Stimulated activated CD8-positive, alpha-beta memory T cell treated with anti-CD3 and anti-CD28 coated beads, Interleukin-7, amount 100 ng/mL, for 4 hours (primary cell): ENCODE results near the gene CARMIL3.

Experiments used
- DNase-seq, 2 donors: peaks; one replicate each; pipeline ENCODE4 v3.0.0-alpha.2; 2020; ENCODE audit warnings: low read depth in 2 of 2

Gene CARMIL3

GRCh38 chr14:24060984-24061913, 9.4 kb downstream of the CARMIL3 start:
- no peak for DNase-seq

- no peak for DNase-seq
Observed at GRCh38 chr14:24062216-24062980, 10.6 kb downstream of the CARMIL3 start.

DNA sequence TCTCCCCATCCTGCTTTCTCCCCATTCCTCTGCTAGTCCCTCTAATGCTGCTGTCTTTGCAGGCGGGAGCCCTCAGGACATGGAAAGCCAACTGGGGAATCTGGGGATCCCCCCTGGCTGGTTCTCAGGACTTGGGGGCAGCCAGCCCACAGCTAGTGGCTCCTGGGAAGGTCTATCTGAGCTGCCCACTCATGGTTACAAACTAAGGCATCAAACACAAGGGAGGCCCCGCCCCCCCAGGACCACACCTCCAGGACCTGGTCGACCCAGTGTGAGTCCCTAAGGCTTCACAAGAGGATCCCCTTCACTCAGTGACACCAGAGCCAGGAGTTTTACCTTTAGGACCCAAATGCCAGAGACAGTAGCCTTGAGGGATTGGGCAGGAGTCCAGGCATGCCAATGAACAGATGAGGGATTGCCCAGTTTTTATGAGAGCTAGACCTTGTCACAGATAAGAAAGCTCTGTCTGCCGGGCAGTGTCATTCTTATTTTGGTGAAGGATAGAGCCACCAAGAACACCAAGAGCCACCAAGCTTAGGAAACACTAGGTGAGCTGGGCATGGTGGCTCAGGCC, 11.5 kb downstream of the CARMIL3 start:
- DNase-seq, result no peak

- no peak for DNase-seq
Observed at GRCh38 chr14:24064091-24064795, 12.4 kb downstream of the CARMIL3 start.

DNA sequence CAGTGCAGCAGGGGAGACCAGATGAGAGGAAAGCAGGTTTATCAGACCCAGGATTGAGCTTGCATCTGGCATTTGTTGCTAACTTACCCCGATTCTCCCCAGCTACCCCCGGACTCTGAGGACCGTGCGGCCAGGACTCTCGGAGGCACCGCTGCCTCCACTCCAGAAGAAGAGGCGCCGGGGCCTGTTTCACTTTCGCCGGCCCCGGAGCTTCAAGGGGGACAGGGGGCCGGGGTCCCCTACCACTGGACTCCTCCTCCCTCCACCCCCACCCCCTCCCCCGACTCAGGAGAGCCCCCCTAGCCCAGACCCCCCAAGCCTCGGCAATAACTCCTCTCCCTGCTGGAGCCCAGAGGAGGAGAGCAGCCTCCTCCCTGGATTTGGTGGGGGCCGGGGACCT, 13.0 kb downstream of the CARMIL3 start:
- DNase-seq, result no peak

DNA sequence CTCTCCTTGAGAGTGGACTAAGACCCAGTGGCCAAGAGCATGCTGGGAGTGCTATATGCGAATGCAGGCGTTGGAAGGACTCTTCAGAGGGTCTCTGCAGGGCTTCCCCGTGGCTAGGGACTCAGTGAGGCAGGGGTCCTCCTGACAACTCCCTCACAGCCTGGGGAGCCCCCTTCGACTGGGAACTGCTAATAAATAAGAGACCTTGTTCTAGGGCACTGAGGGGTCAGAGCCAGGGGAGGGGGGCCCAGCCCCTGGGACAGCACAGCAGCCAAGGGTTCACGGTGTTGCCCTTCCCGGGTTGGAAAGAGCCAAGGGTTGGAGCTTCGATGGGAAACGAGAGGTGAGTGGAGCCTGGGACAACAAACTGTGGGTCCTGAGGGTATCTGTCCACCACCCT, 13.6 kb downstream of the CARMIL3 start:
- DNase-seq, result no peak

- DNase-seq, result no peak
Observed at GRCh38 chr14:24066496-24067132, 14.8 kb downstream of the CARMIL3 start.

DNA sequence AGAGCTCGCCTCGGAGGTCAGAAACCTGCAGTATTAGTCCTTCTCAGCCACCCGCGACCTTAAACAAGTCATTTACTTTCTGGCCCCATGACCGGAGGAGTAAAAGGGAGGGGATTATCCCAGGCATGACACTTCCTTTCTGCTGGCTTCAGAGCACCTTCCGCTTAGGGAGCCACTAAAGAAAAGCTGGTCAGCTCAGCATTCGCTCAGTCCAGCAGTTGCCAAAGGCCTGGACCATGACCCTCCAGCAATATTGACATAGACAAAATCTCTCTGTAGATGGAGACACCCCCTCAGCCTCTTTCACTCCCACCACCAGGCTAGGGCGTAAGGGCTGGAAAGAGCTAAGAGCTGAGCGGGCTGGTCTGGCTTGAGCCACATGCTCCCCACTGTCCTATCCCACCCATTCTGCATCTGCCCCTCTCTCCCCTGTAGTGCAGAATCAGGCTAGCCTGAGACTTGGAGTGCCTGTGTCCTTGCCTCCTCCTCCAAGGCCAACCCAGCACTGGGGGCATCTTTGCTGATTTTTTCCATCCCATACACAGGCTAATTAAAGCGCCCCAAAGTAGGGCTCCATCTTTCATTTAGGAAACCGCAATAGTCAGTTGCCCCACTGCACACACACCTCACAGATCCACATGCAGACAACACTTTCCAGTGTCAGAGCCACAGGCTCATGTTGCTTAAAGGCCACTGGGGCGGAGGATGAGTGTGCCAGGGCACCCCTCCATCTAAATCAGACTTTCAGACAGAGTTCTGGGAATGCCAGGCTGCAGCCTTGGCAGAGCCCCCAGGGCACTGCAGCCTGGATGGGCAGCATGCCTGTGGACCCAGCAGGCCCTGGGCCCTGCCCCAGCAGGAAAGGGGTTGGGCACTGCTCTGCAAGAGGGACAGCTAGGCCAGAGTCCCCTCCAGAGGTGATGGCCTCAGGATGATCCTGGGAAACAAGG, 15.6 kb downstream of the CARMIL3 start:
- DNase-seq, result no peak

DNA sequence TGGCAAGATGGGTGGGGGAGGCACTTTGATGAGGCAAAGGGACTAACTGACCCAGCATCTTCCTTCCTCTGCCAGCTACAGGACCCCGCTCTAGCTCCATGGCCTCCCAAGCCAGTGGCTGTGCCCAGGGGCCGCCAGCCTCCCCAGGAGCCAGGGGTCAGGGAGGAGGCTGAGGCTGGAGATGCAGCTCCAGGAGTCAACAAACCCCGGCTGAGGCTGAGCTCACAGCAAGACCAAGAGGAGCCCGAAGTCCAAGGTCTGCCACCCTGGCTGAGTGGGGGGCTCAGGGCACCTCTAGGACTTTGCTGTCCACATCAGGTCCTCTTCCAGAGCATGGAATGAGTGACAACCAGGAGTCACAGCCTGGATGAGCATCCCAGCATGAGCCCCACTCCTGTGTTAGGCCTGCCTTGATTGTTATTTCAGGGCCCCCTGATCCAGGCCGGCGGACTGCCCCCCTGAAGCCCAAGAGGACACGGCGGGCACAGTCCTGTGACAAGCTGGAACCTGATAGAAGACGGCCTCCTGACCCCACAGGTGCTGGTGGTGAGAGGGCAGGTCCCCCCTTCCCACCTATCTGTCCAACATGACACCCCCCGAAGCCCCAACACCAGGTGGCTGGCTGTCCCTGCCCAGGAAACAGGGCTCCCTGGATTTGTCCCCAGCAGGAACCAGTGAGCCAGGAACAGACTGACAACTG, 17.1 kb downstream of the CARMIL3 start:
- DNase-seq, result no peak

DNA sequence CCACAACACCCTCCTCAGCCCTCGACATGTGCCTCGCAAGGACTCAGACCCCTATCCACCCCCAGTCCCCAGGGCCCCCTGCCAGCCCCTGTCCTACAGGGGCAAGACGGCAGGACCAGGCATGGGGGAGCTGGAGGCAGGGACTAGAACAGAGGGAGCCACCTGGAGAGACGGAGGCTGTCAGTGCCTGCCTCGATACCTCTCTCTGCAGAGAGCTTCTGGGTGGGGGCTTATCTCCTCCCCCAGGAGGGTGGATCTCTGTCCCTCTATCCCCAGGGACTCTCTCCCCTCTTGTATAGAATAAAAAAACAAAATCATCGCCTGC, 17.6 kb downstream of the CARMIL3 start:
- no peak for DNase-seq

DNA sequence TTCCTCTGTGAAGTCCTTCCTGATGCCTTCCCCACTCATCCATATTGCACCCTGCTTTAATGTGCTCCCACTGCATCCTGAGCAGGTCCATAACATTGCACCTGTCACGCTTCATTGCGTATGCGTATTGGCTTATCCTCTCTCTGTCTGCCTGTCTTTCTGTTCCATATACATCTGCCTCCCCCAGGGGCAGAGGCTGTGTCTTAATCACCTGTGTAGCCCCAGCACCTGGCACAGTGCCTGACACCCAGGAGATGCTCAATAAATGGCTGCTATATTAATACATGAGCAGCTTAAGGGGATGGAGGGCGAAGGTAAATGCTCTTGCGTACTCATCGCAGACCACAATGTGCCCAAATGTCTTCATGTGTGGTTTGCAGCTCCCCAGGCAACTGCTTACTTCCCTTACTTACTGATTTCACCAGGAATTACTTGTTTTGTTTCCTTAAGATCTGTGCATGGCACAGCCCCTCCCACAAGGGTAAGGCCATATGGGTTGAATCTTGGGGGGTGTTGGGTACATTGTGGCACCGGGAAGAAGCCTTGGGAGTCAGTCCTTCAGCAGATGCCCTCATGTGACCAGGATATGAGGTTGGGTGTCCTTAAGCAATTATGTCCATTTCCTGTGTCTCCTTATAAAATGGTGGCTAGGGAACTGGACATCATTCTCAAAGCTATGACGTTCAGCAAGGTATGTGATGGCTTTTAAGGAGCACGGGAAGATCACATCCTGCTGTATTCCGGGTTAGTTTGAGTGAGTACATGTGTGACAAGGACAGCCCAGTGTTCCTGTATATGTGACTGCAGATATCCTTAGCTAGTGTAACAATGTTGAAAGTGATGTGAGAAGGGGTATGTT, 18.7 kb downstream of the CARMIL3 start:
- no peak for DNase-seq

DNA sequence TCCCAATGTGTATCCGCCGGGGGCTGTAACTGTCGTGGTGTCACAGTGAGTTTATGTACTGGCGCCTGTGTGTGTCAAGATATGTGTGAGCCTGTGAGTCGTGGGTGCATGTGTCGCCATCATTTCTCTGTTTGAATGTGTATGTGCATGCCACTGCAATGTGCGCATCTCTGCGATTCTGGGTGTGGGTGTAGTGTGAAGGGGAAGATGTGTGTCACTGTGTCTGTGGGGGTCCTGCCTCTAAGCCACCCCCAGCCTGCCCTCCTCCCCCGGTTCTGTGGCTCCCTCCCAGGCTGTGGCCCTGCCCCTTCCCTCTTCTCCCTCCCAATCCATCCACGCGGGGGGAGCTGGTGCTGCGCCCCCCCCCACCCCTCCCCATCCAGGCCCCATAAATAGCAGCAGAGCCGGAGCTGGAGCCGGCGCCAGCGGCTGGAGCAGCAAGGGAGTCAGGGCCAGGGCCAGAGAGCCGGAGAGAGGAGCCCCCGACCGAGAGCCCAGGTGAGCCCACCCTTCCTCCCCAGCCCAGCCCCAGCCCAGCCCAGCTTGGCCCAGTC, 19.4 kb downstream of the CARMIL3 start, which contains the start of gene CPNE6:
Gene CPNE6 (plus strand): TSS at position 419 of the 554 bp plus-strand sequence. CDS start 1,375 bp downstream, outside the sequence.
- DNase-seq, result no peak

- DNase-seq, result no peak
Observed at GRCh38 chr14:24071836-24072430, 20.1 kb downstream of the CARMIL3 start.

- no peak for DNase-seq
Observed at GRCh38 chr14:24072436-24072835, 20.6 kb downstream of the CARMIL3 start.

GRCh38 chr14:24072881-24073877, 21.4 kb downstream of the CARMIL3 start:
- DNase-seq, result no peak

GRCh38 chr14:24074625-24075484, 23.0 kb downstream of the CARMIL3 start:
- no peak for DNase-seq
